Esophagus muscularis mucosa (tissue), 4 donors: ENCODE results near the gene NT5C2. TPM values are rescaled to one million over a fixed set of nuclear protein-coding genes. Genes with fewer than 3 reads are reported as not detected.
"Not testable (repeated sequence)": the region's sequence is repeated elsewhere in the genome, so short reads cannot be mapped to it uniquely, and the experiment has no call there.

Experiments used
- DNase-seq: peaks from one replicate; pipeline ENCODE4 v3.0.0-alpha.2; 2017; ENCODE audit errors: extremely low spot score
- H3K27ac ChIP-seq, 4 donors: fragments of 200-600 bp; sonication (generic); replicated peaks in 1 of 4; 1 replicate in 3 of 4; 2 replicates in 1 of 4; pipeline ENCODE4 v1.5.1; 2016 to 2019; ENCODE audit warnings: mild to moderate bottlenecking in 1 of 4
- H3K27me3 ChIP-seq, 4 donors: fragments of 200-600 bp; sonication (generic); one replicate each; pipeline versions ENCODE4 v1.5.1 to v1.6.0; 2016 to 2019
- H3K36me3 ChIP-seq, 4 donors: fragments of 200-600 bp; sonication (generic); one replicate each; pipeline ENCODE4 v1.5.1; 2016 to 2019
- H3K4me1 ChIP-seq, 4 donors: fragments of 200-600 bp; sonication (generic); one replicate each; pipeline ENCODE4 v1.5.1; 2016 to 2019
- H3K4me3 ChIP-seq, 4 donors: fragments of 200-600 bp; sonication (generic); 1 replicate in 2 of 4; 2 replicates in 2 of 4; pipeline ENCODE4 v1.5.1; 2016 to 2019; ENCODE audit warnings: mild to moderate bottlenecking in 4 of 4, moderate library complexity in 1 of 4
- H3K9me3 ChIP-seq, 4 donors: fragments of 200-600 bp; sonication (generic); 1 replicate in 3 of 4; 2 replicates in 1 of 4; pipeline ENCODE4 v1.5.1; 2016 to 2019
- CTCF ChIP-seq, 3 experiments: fragments of 200-600 bp in 2 of 3; fragments of 450-650 bp in 1 of 3; sonication (generic) in 2 of 3; IDR thresholded peaks; one replicate each; pipeline ENCODE4 v1.5.1; 2017 to 2019; ENCODE audit warnings: antibody characterized with exemption in 3 of 3, mild to moderate bottlenecking in 2 of 3, moderate library complexity in 1 of 3
- EP300 ChIP-seq: sonication (generic); formaldehyde crosslinking; IDR thresholded peaks from one replicate; pipeline ENCODE4 v1.6.1; 2017; ENCODE audit warnings: antibody characterized with exemption
- POLR2A ChIP-seq: fragments of 450-650 bp; IDR thresholded peaks from one replicate; pipeline ENCODE4 v1.6.1; 2017; ENCODE audit warnings: antibody characterized with exemption, moderate library complexity, mild to moderate bottlenecking, low read depth
- POLR2AphosphoS5 ChIP-seq, 2 donors: sonication (generic); formaldehyde crosslinking; IDR thresholded peaks; one replicate each; pipeline ENCODE4 v1.6.1; 2017; ENCODE audit warnings: antibody characterized with exemption in 2 of 2
- WGBS: methylation state at CpG from one replicate; pipeline ENCODE4 v1.1.5; 2018; 5-methylcytosine and 5-hydroxymethylcytosine counted together
- intact Hi-C: fragments of 100-400 bp; cut with DNase I; formaldehyde crosslinking; loops from one replicate; pipeline ENCODE4 v1.15.1; 2023
- total RNA-seq, 4 donors: library from RNA; depleted of rRNA; stranded (reverse); fragments of >200 nt; gene quantifications; one replicate each; pipeline versions ENCODE4 v1.1.0 to v1.2.1, GENCODE V29; 2016

The NT5C2 gene
- total RNA-seq, 4 donors from 2014 or later, result 49.3 to 85.3 (median 66.0) TPM

DNA sequence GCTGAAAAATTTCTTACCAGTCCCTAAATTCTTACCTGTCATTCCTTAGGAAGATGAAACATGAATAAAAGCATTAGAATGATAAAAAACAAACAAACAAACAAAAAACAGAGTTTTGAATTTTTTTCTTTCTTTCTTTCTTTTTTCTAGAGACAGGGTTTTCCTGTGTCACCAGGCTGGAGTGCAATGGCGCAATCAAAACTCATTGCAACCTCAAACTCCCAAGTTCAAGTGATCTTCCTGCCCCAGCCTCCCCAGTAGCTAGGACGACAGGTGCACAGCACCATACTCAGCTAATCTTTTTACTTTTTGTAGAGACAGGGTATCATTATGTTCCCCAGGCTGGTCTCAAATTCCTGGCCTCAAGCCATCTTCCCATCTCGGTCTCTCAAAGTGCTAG is 26.5 kb downstream of the NT5C2 start:
- intact Hi-C loops, result no loop called here
- no peak for DNase-seq
- Histone ChIP-seq H3K27me3 (no peaks in the 10 kb centered on the region), H3K27ac (no peak overlapping the region), H3K36me3 (peaks cover 8 to 83% (median 45%) of the 10 kb centered on the region in 4 donors), H3K9me3 (peaks cover 0 to 7% (median 0%) of the 10 kb centered on the region in 4 donors), H3K4me3 (no peak overlapping the region), H3K4me1 (no peaks in the 10 kb centered on the region)
- 85% methylated on average over 3 of the region's 3 CpGs for WGBS
- TF ChIP-seq EP300 (no peak), POLR2A (no peak), CTCF (IDR thresholded peaks at IDR 0.05) (no peak), POLR2AphosphoS5 (IDR thresholded peaks at IDR 0.05) (no peak)

DNA sequence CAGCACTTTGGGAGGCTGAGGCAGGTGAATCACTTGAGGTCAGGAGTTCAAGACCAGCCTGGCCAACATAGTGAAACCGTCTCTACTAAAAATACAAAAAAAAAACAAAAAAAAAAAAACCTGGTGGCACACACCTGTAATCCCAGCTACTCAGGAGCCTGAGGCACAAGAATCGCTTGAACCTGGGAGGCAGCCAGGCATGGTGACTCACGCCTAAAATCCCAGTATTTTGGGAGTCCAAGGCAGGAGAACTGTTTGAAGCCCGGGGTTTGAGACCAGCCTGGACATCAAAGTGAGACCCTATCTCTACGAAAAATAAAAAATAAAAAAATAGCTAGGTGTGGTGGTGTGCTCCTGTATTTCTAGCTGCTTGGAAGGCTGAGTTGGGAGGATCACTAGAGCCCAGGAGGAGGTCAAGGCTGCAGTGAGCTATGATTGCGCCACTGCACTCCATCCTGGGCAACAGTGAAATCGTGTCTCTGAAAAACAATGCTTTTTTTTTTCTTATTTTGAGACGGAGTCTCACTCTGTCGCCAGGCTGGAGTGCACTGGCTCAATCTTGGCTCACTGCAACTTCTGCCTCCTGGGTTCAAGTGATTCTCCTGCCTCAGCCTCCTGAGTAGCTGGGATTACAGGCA is 29.2 kb downstream of the NT5C2 start:
- peaks cover 0 to 69% (median 31%) of the 10 kb centered on the region in 4 donors for H3K36me3 ChIP-seq
- H3K27me3 ChIP-seq, H3K4me1 ChIP-seq, intact Hi-C loops, H3K4me3 ChIP-seq, DNase-seq, H3K9me3 ChIP-seq, H3K27ac ChIP-seq: not testable (repeated sequence)
- 96% methylated on average over 9 of the region's 9 CpGs for WGBS

DNA sequence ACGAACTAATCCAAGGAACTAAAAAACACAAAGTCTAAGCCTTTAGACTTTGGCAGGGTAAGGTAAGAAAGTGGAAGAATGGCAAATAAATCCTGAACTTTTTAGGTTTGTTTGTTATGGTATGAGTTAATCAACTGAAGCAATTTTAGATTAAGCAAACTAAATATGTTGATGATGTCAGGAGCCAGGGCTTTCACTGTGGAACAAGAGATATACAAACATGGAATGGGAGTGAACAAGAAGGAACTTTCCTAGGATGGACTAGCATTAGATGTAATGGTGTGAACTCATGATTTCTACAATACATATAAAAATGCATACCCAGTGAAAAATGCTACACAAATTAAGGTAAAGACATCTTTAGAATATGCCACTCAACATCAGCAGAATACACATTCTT is 35.8 kb downstream of the NT5C2 start:
- 98% methylated on average over 1 of the region's 1 CpG for WGBS
- H3K27ac ChIP-seq, result no peak overlapping the region
- no peak for DNase-seq
- H3K9me3 ChIP-seq, result no peaks in the 10 kb centered on the region
- no peak overlapping the region for H3K4me3 ChIP-seq
- intact Hi-C loops, result no loop called here
- TF ChIP-seq POLR2AphosphoS5 (IDR thresholded peaks at IDR 0.05), result no peak
- TF ChIP-seq CTCF (IDR thresholded peaks at IDR 0.05), result no peak
- TF ChIP-seq POLR2A, result no peak
- no peak for TF ChIP-seq EP300
- H3K27me3 ChIP-seq, result no peaks in the 10 kb centered on the region
- peaks cover 0 to 35% (median 14%) of the 10 kb centered on the region in 4 donors for H3K36me3 ChIP-seq
- peaks cover 34 to 37% (median 35%) of the 10 kb centered on the region in 4 donors for H3K4me1 ChIP-seq

- no peak for TF ChIP-seq EP300
- no peak for TF ChIP-seq CTCF (IDR thresholded peaks at IDR 0.05)
- no peak for TF ChIP-seq POLR2A
- no peak for TF ChIP-seq POLR2AphosphoS5 (IDR thresholded peaks at IDR 0.05)
- Histone ChIP-seq H3K27ac (peak overlapping the region in 1 of 4 donors; percentile 1), H3K4me1 (peaks cover 34 to 43% (median 39%) of the 10 kb centered on the region in 4 donors), H3K36me3 (peaks cover 0 to 20% (median 7%) of the 10 kb centered on the region in 4 donors), H3K27me3 (no peaks in the 10 kb centered on the region), H3K9me3 (no peaks in the 10 kb centered on the region), H3K4me3 (no peak overlapping the region)
- no peak for DNase-seq
- intact Hi-C loops, result no loop called here
- 72% methylated on average over 4 of the region's 4 CpGs for WGBS
These were observed 37.5 kb downstream of the NT5C2 start for GRCh38 chr10:103155471-103156085.

DNA sequence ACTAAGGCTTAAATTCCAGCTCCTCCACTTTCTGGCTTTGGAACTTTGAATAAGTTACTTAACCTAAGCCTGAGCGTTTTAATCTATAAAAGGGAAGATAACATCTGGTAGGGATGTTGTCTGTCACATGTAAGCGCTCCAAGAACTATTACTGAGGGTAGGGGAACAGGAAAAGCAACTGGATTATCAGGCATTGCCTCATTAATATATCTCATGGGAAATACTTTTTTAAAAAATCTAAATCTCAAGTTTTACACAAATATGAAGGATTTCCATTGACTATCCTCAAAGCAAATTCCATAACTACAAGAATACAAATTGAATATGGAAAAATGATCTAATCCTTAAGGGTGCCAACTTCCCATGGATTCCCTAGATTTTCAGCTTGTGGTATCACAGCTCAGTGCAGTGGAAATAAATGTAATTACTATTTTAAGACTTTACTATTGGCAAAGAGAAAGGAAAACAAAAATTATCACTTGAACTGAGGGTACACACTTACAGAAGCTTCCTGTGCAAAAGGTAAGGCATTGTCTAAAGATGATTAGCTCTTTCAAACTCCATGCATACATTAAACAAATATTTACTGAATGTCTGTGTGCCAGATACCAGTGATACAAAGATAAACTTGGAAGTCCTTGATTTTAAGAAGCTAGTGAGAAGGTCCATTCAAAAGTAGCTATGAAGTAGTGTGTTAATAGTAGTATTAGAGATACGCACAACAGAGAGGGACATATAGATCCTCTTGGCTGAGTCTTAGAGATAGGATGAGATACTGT is 38.4 kb downstream of the NT5C2 start:
- Histone ChIP-seq H3K4me1 (peaks cover 34 to 52% (median 39%) of the 10 kb centered on the region in 4 donors), H3K27me3 (no peaks in the 10 kb centered on the region), H3K9me3 (no peaks in the 10 kb centered on the region), H3K36me3 (peaks cover 0 to 18% (median 6%) of the 10 kb centered on the region in 4 donors), H3K27ac (peak overlapping the region; percentile 53 to 75 (median 67)), H3K4me3 (no peak overlapping the region)
- no peak for DNase-seq
- WGBS, result 54% methylated on average over 3 of the region's 3 CpGs
- intact Hi-C loops, result no loop called here
- TF ChIP-seq EP300 (no peak), POLR2A (no peak), POLR2AphosphoS5 (IDR thresholded peaks at IDR 0.05) (no peak), CTCF (IDR thresholded peaks at IDR 0.05) (no peak)
